ENCODE measurements around the gene CGB8. TPM values are rescaled to one million over a fixed set of nuclear protein-coding genes. Genes with fewer than 3 reads are reported as not detected.

CGB8 gene
- total RNA-seq, 6 experiments from 2014 or later, result 0.83 to 3.8 (median 3.7) TPM; not detected in 1

DNA sequence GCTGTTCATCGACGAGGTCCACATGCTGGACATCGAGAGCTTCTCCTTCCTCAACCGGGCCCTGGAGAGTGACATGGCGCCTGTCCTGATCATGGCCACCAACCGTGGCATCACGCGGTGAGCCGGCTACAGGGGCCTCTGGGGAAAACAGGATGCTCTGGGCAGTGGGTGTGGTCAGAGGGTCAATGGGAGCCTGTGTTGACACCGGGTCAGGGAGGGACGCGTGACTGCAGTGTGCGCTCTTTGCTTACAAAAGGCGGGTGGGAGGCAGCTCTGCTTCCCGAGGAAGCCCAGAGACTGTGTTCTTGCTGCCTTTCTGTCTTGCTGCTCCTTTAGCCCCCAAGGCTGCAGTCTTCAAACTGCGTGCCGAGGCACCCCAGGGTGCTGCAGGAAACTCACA, 37.7 kb downstream of the CGB8 start:
- Mint-ChIP-seq H3K36me3 (ENCODE audit: low read depth) (peaks cover 27% of the 10 kb centered on the region), H3K9me3 (no peaks in the 10 kb centered on the region), H3K4me3 (no peak overlapping the region), H3K27ac (no peak overlapping the region), H3K4me1 (ENCODE audit: low read depth) (no peaks in the 10 kb centered on the region), H3K27me3 (ENCODE audit: insufficient read depth) (peaks cover 1% of the 10 kb centered on the region)
- TF ChIP-seq, protein P1, sequence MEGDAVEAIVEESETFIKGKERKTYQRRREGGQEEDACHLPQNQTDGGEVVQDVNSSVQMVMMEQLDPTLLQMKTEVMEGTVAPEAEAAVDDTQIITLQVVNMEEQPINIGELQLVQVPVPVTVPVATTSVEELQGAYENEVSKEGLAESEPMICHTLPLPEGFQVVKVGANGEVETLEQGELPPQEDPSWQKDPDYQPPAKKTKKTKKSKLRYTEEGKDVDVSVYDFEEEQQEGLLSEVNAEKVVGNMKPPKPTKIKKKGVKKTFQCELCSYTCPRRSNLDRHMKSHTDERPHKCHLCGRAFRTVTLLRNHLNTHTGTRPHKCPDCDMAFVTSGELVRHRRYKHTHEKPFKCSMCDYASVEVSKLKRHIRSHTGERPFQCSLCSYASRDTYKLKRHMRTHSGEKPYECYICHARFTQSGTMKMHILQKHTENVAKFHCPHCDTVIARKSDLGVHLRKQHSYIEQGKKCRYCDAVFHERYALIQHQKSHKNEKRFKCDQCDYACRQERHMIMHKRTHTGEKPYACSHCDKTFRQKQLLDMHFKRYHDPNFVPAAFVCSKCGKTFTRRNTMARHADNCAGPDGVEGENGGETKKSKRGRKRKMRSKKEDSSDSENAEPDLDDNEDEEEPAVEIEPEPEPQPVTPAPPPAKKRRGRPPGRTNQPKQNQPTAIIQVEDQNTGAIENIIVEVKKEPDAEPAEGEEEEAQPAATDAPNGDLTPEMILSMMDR (IDR thresholded peaks at IDR 0.05), result no peak
- no peak for DNase-seq

DNA sequence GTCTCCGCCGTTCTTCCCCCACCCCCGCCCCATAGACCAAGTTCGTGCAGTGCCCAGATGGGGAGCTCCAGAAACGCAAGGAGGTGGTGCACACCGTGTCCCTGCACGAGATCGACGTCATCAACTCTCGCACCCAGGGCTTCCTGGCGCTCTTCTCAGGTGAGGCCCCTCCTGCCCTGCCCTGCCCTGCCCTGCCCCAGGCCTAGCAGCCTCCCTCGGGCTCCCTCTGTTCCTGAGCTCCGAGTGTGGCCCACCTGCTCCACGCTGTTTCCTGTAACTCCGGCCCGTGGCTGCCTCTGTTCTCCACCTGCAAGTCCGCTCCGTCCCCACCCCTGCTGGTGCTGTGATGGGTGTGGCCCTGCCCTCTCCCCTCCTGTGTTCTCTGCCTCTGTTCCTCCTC, 38.5 kb downstream of the CGB8 start:
- TF ChIP-seq, protein P1 (IDR thresholded peaks at IDR 0.05), result no peak
- peaks cover 24% of the 10 kb centered on the region for H3K36me3 Mint-ChIP-seq (ENCODE audit: low read depth)
- H3K27ac Mint-ChIP-seq, result no peak overlapping the region
- H3K4me3 Mint-ChIP-seq, result no peak overlapping the region
- H3K9me3 Mint-ChIP-seq, result no peaks in the 10 kb centered on the region
- DNase-seq, result no peak
- peaks cover 1% of the 10 kb centered on the region for H3K27me3 Mint-ChIP-seq (ENCODE audit: insufficient read depth)
- H3K4me1 Mint-ChIP-seq (ENCODE audit: low read depth), result no peaks in the 10 kb centered on the region

DNA sequence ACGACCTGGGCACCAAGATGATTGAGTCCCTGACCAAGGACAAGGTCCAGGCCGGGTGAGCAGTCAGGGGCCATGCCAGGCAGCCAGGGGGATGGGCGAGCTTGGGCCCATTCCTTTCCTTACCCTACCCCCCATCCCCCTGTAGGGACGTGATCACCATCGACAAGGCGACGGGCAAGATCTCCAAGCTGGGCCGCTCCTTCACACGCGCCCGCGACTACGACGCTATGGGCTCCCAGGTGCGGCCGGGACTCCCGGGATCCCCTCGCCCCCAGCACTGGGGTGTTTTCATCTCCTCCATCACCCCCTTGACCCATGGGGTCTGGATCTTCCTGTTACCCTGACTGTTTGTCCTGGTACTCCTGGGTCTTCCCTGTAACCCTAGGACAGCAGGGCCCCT, 39.1 kb downstream of the CGB8 start:
- DNase-seq, result no peak
- Mint-ChIP-seq H3K4me1 (ENCODE audit: low read depth) (no peaks in the 10 kb centered on the region), H3K27ac (no peak overlapping the region), H3K27me3 (ENCODE audit: insufficient read depth) (peaks cover 1% of the 10 kb centered on the region), H3K36me3 (ENCODE audit: low read depth) (peaks cover 22% of the 10 kb centered on the region), H3K9me3 (no peaks in the 10 kb centered on the region), H3K4me3 (no peak overlapping the region)
- TF ChIP-seq, protein P1 (IDR thresholded peaks at IDR 0.05), result no peak

DNA sequence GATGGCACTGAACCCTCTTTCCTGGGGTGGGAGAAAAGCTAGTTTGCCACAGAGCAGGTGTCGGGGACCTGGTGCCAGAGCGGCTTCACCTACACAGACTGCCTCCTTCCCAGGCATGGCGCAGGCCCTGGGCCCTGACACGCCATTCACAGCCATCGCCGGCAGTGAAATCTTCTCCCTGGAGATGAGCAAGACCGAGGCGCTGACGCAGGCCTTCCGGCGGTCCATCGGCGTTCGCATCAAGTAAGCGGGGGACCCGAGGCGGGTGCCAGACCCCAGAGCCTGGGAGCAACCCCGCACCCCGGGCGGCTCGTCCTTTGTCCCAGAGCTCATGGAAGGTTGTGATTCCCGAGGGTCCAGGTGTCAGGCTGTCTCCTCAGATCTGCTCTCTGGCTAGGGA, 42.0 kb downstream of the CGB8 start:
- Mint-ChIP-seq H3K4me1 (ENCODE audit: low read depth) (no peaks in the 10 kb centered on the region), H3K36me3 (ENCODE audit: low read depth) (peaks cover 10% of the 10 kb centered on the region), H3K27me3 (ENCODE audit: insufficient read depth) (peaks cover 1% of the 10 kb centered on the region; the same call in 1 of the 2 replicates), H3K27ac (no peak overlapping the region), H3K9me3 (no peaks in the 10 kb centered on the region), H3K4me3 (no peak overlapping the region)
- TF ChIP-seq, protein P1 (IDR thresholded peaks at IDR 0.05), result no peak
- DNase-seq, result no peak

DNA sequence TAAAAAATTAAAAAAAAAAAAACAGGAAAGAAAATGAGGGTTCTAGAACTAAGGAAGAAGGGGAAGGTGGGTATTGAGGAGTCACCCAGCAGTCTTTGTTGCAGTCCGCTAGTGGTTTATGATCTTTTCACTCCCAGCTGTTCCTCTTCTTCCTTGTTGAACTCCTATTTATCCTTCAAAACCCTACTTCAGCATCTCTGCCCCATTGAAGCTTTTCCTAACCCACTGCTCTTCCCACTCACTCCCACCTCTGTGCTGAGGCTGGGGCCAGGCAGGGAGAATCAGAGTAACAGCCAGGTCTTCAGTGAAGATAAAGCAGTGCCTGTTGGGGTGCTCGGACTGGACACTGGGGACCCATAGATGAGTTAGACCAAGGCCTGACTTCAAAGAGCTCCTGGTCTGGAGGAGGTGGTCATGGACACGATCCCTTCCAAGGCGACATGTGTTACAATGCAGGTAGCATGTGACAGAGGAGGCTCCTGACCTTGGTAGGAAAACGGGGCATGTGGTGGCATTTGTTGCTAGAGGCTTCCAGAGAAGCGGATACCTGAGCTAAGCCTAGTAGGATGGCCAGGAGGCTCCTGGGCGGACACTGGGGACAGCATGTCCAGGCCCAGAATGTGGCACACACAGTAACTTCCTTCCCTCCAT, 43.8 kb downstream of the CGB8 start:
- Mint-ChIP-seq H3K27me3 (ENCODE audit: insufficient read depth) (peaks cover 1% of the 10 kb centered on the region; the same call in 1 of the 2 replicates), H3K27ac (no peak overlapping the region), H3K9me3 (no peaks in the 10 kb centered on the region), H3K4me1 (ENCODE audit: low read depth) (peaks cover under 1% of the 10 kb centered on the region), H3K36me3 (ENCODE audit: low read depth) (peaks cover 5% of the 10 kb centered on the region), H3K4me3 (no peak overlapping the region)
- TF ChIP-seq, protein P1 (IDR thresholded peaks at IDR 0.05), result no peak
- DNase-seq, result no peak
